Chondrocyte (in vitro differentiated cells): ENCODE results near the gene DEFB119. TPM values are rescaled to one million over a fixed set of nuclear protein-coding genes. Genes with fewer than 3 reads are reported as not detected.

ENCODE experiments used
- DNase-seq: peaks from one replicate; pipeline ENCODE4 v3.0.0; 2021; ENCODE audit warnings: mixed read lengths, low spot score
- H3K27ac Mint-ChIP-seq: one replicate; pipeline ENCODE4 v1.8.0; 2021; ENCODE audit warnings: mild to moderate bottlenecking, moderate library complexity, mixed read lengths; ENCODE audit not compliant: unreplicated experiment
- H3K27me3 Mint-ChIP-seq: 2 replicates; pipeline ENCODE4 v1.8.0; 2021; ENCODE audit warnings: low read depth, mixed read lengths
- H3K36me3 Mint-ChIP-seq: 2 replicates; pipeline ENCODE4 v1.8.0; 2021; ENCODE audit warnings: low read depth, mixed read lengths
- H3K4me1 Mint-ChIP-seq: 2 replicates; pipeline ENCODE4 v1.8.0; 2021; ENCODE audit warnings: low read depth, mild to moderate bottlenecking, mixed read lengths
- H3K4me3 Mint-ChIP-seq: one replicate; pipeline ENCODE4 v1.8.0; 2021; ENCODE audit warnings: mild to moderate bottlenecking, moderate library complexity, mixed read lengths; ENCODE audit not compliant: unreplicated experiment
- H3K9me3 Mint-ChIP-seq: 2 replicates; pipeline ENCODE4 v1.8.0; 2021; ENCODE audit warnings: low read depth, mixed read lengths
- CTCF ChIP-seq: fragments of 200-600 bp; sonication (generic); IDR thresholded peaks from 2 replicates; pipeline ENCODE4 v1.5.0; 2021; ENCODE audit warnings: antibody characterized with exemption, mild to moderate bottlenecking, moderate library complexity
- total RNA-seq: library from RNA; stranded (reverse); gene quantifications from 3 replicates; pipeline ENCODE4 v1.2.1, GENCODE V29; 2021

The DEFB119 gene
- total RNA-seq, 1 donor from 2014 or later: not detected

GRCh38 chr20:31355981-31356380, 34.4 kb downstream of the DEFB119 start:
- no peak overlapping the region for H3K27ac Mint-ChIP-seq

GRCh38 chr20:31341470-31341869, 48.9 kb downstream of the DEFB119 start:
- Mint-ChIP-seq H3K36me3 (no peaks in the 10 kb centered on the region), H3K27ac (no peak overlapping the region), H3K4me1 (no peaks in the 10 kb centered on the region), H3K9me3 (peaks cover 22% of the 10 kb centered on the region), H3K27me3 (no peaks in the 10 kb centered on the region), H3K4me3 (no peak overlapping the region)
- TF ChIP-seq CTCF: no peak
- no peak for DNase-seq

More at GRCh38 chr20:31355981-31356380, 34.4 kb downstream of the DEFB119 start:
- no peak for DNase-seq
- no peak for TF ChIP-seq CTCF
- Mint-ChIP-seq H3K36me3 (no peaks in the 10 kb centered on the region), H3K27me3 (no peaks in the 10 kb centered on the region), H3K4me3 (no peak overlapping the region), H3K4me1 (no peaks in the 10 kb centered on the region), H3K9me3 (peaks cover 9% of the 10 kb centered on the region)

GRCh38 chr20:31330893-31331292, 59.5 kb downstream of the DEFB119 start:
- no peak for TF ChIP-seq CTCF
- no peak for DNase-seq
- Mint-ChIP-seq H3K4me3 (no peak overlapping the region), H3K27me3 (no peaks in the 10 kb centered on the region), H3K36me3 (peaks cover 4% of the 10 kb centered on the region), H3K27ac (no peak overlapping the region), H3K9me3 (peaks cover 32% of the 10 kb centered on the region), H3K4me1 (no peaks in the 10 kb centered on the region)

Other genes with a start within 250 kb of the DEFB119 start
- gene DEFB115, start 132.9 kb downstream of the DEFB119 start, total RNA-seq: not detected in 3 replicates
- not detected in 3 replicates for gene DEFB116, start 82.0 kb downstream of the DEFB119 start, total RNA-seq
- gene DEFB118, start 22.0 kb downstream of the DEFB119 start, total RNA-seq: not detected in 3 replicates
- gene DEFB121, start 15.6 kb upstream of the DEFB119 start, total RNA-seq: not detected in 3 replicates
- gene DEFB123, start 50.0 kb upstream of the DEFB119 start, total RNA-seq: not detected in 3 replicates
- gene DEFB124, start 84.5 kb upstream of the DEFB119 start, total RNA-seq: not detected in 3 replicates
- gene REM1, start 84.7 kb upstream of the DEFB119 start, total RNA-seq: not detected in 3 replicates
- 228 to 277 TPM (median 269 TPM) in 3 replicates for gene HM13, start 123.9 kb upstream of the DEFB119 start, total RNA-seq
- 7.7 to 73.7 TPM (median 9.0 TPM) in 3 replicates for gene ID1, start 214.7 kb upstream of the DEFB119 start, total RNA-seq
- gene COX4I2, start 247.3 kb upstream of the DEFB119 start, total RNA-seq: not detected in 3 replicates